ENCODE data around the gene ZG16B. TPM values are rescaled to one million over a fixed set of nuclear protein-coding genes. Genes with fewer than 3 reads are reported as not detected.
A peak's percentile ranks its signal among the peaks of the same experiment; 100 is the strongest.

Gene ZG16B
- total RNA-seq, 6 experiments from 2014 or later, result 0.24 to 1.6 (median 0.50) TPM; not detected in 2

DNA sequence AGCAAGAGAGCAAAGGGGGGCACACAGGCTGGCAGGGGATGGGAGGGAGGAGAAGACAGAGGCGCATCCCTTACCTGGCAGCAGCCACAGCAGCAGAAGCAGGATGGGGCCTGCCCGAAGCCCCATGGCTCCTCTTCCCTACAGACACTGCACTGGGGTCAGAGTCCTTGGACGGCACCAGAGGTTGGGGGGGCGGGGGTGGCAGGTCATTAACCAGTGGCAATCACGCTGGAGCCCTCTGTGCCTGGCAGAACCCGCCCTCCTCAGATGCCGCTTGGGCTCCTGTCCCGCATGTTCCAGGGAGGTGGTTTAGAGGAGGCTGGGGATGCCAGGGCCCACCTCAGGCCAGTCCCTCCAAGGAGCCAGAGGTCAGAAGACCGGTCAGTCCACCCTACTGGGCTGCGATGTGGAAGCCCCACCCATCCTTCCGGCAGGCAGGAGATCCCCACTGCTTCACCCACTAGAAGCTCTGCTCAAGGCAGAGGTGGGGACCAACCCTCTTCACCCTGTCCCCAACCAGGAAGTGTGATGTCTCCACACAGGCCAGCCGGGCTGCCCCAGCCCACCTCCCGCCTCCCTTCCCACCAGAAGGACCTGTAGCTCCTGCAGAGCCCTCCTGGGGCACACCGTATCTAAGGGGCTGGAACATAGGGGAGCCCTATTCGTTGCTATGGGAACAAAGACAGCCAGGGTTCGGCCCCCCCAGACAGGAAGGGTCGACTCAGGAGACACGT lies 11.7 kb downstream of the ZG16B start:
- H3K27ac ChIP-seq, result no peak overlapping the region
- ATAC-seq (peak in 2 of 4 donors; percentile 4 to 17), DNase-seq (peak in 1 of 3 donors; percentile 39)
- peak overlapping the region in 1 of 3 donors; percentile 1 for H3K4me3 ChIP-seq
- intact Hi-C loops (cut with DNase I), result no loop called here
- H3K27me3 ChIP-seq, result no peaks in the 10 kb centered on the region
- TF ChIP-seq, protein P1, sequence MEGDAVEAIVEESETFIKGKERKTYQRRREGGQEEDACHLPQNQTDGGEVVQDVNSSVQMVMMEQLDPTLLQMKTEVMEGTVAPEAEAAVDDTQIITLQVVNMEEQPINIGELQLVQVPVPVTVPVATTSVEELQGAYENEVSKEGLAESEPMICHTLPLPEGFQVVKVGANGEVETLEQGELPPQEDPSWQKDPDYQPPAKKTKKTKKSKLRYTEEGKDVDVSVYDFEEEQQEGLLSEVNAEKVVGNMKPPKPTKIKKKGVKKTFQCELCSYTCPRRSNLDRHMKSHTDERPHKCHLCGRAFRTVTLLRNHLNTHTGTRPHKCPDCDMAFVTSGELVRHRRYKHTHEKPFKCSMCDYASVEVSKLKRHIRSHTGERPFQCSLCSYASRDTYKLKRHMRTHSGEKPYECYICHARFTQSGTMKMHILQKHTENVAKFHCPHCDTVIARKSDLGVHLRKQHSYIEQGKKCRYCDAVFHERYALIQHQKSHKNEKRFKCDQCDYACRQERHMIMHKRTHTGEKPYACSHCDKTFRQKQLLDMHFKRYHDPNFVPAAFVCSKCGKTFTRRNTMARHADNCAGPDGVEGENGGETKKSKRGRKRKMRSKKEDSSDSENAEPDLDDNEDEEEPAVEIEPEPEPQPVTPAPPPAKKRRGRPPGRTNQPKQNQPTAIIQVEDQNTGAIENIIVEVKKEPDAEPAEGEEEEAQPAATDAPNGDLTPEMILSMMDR (IDR thresholded peaks at IDR 0.05), result no peak
- TF ChIP-seq POLR2A (IDR thresholded peaks at IDR 0.05), result no peak
- 80% methylated on average over 2 of the region's 18 CpGs for WGBS (ENCODE audit: insufficient coverage, low coverage, low lambda C conversion rate, missing lambda C conversion rate)
- no peaks in the 10 kb centered on the region for H3K9me3 ChIP-seq
- no peaks in the 10 kb centered on the region for H3K4me1 ChIP-seq
- no peaks in the 10 kb centered on the region for H3K36me3 ChIP-seq

DNA sequence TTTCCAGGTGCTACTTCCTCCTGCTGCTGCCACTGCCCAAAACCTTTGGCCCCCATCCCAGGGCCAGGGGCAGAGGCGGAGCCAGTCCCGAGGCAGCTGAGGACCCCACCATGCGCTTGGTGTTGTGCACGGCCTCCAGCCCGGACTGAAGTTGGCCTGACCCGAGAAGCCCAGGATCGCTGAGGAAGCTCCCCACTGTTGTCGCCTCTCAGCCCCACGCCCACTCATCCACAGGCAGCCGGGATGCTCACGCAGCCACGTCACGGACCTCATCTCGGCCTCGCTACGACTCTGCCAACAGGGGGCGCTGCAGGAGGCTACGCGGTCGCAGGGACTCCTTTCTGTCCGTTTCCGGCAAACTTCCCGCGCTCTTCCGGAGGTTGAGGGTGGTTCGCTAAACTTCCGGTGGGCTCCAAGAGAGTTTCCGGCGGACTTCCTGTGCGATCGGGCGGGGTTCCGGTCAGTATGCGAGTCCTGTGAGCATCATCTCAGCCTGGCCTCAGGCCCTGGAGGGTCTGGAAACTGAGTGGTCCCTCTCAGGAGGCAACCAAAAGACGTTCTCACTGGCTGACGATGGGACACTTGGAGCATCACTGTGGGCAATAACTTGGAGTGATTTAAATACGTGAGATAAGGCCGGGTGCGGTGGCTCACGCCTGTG lies 12.4 kb downstream of the ZG16B start:
- DNase-seq (peak in 2 of 3 donors; percentile 46 to 62), ATAC-seq (peak; percentile 20 to 65 (median 48))
- intact Hi-C loops (cut with DNase I), result no loop called here
- H3K4me3 ChIP-seq, result peak overlapping the region in 1 of 3 donors; percentile 1
- H3K27me3 ChIP-seq, result no peaks in the 10 kb centered on the region
- no peaks in the 10 kb centered on the region for H3K9me3 ChIP-seq
- no peaks in the 10 kb centered on the region for H3K4me1 ChIP-seq
- no peaks in the 10 kb centered on the region for H3K36me3 ChIP-seq
- 70% methylated on average over 6 of the region's 40 CpGs for WGBS (ENCODE audit: insufficient coverage, low coverage, low lambda C conversion rate, missing lambda C conversion rate)
- no peak overlapping the region for H3K27ac ChIP-seq
- no peak for TF ChIP-seq POLR2A (IDR thresholded peaks at IDR 0.05)
- TF ChIP-seq, protein P1 (IDR thresholded peaks at IDR 0.05), result peak; percentile 19 to 34 (median 22)

DNA sequence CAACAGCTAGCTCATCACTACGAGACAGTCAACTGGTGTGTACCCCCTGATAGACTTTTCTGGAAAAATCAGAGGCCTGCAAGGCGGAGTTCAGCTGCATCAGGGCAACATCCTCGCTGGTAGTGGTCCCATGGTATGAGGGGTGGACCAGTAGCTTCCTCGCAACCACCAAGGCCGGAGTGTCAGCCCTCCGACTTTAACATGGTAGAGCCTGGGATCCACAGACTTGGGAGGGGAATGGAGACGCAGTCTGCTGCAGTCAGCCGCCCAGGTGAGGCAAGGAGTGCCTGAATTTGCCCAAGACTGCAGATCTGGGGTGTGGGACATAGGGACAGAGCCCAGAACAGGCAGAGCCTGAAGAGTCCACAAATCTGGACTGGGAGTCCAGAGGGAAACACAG lies 13.4 kb downstream of the ZG16B start:
- H3K27ac ChIP-seq, result no peak overlapping the region
- H3K9me3 ChIP-seq, result no peaks in the 10 kb centered on the region
- no peak overlapping the region for H3K4me3 ChIP-seq
- intact Hi-C loops (cut with DNase I), result no loop called here
- TF ChIP-seq POLR2A (IDR thresholded peaks at IDR 0.05), result no peak
- 68% methylated on average over 3 of the region's 8 CpGs for WGBS (ENCODE audit: insufficient coverage, low coverage, low lambda C conversion rate, missing lambda C conversion rate)
- DNase-seq, result peak in 1 of 3 donors; percentile 28
- H3K27me3 ChIP-seq, result no peaks in the 10 kb centered on the region
- ATAC-seq, result no peak
- no peaks in the 10 kb centered on the region for H3K4me1 ChIP-seq
- no peaks in the 10 kb centered on the region for H3K36me3 ChIP-seq

DNA sequence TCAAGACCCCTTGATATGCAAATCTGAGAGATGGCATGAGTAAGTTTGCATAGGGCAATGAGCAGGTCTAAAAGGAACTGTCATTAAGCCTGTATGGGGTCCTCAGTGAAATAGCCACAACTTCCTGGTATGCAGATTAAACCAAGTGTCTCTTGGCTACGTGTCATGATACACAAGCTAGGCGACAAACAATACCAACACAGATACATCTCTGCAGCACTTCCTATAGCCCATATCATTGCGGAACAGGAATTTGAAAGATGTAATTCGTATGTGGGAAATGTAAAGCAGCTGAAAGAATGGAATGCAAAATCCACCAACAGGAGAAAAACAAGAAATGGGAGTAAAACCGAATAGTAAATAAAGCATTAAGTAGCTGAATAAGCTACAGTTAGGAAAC lies 15.0 kb downstream of the ZG16B start:
- Histone ChIP-seq H3K4me1 (no peaks in the 10 kb centered on the region), H3K36me3 (no peaks in the 10 kb centered on the region), H3K9me3 (no peaks in the 10 kb centered on the region), H3K27ac (no peak overlapping the region), H3K4me3 (no peak overlapping the region), H3K27me3 (no peaks in the 10 kb centered on the region)
- intact Hi-C loops (cut with DNase I), result no loop called here
- WGBS (ENCODE audit: insufficient coverage, low coverage, low lambda C conversion rate, missing lambda C conversion rate), result 53% methylated on average over 5 of the region's 5 CpGs
- TF ChIP-seq POLR2A (IDR thresholded peaks at IDR 0.05), result no peak
- TF ChIP-seq, protein P1 (IDR thresholded peaks at IDR 0.05), result no peak
- no peak for DNase-seq
- no peak for ATAC-seq

Data from right lobe of liver (tissue), 6 donors.